DND-41 (cell line): ENCODE data around the gene GAB4.

Source experiments
- ATAC-seq: fragments of 200-7000 bp; cut with Tn5 transposase; 3 replicates; pipeline ENCODE4 v1.9.1; 2021; ENCODE audit warnings: low read depth; ENCODE audit not compliant: insufficient read depth
- DNase-seq: peaks from one replicate; pipeline ENCODE4 v3.0.0-alpha.2; 2020
- H2AFZ ChIP-seq: 2 replicates; pipeline ENCODE4 v1.6.0; 2012; ENCODE audit warnings: low read depth, low read length
- H3K27ac ChIP-seq: 2 replicates; pipeline ENCODE4 v1.5.1; 2012; ENCODE audit warnings: low read length, inconsistent platforms
- H3K27me3 ChIP-seq: fragments of 200-600 bp; sonication (generic); 2 replicates; pipeline ENCODE4 v1.6.0; 2012; ENCODE audit warnings: low read length, mild to moderate bottlenecking, inconsistent platforms; ENCODE audit not compliant: insufficient read depth, poor library complexity
- H3K36me3 ChIP-seq: 2 replicates; pipeline ENCODE4 v1.5.1; 2012; ENCODE audit warnings: low read length, inconsistent platforms; ENCODE audit not compliant: insufficient read depth
- H3K4me1 ChIP-seq: 2 replicates; pipeline ENCODE4 v1.5.1; 2012; ENCODE audit warnings: mild to moderate bottlenecking, low read length; ENCODE audit not compliant: insufficient read depth
- H3K4me2 ChIP-seq: 2 replicates; pipeline ENCODE4 v1.6.0; 2012; ENCODE audit warnings: mild to moderate bottlenecking, moderate library complexity, low read length, inconsistent platforms; ENCODE audit not compliant: insufficient read depth
- H3K4me3 ChIP-seq, 2 experiments: fragments of 200-600 bp in 1 of 2; shearing (Covaris generic) in 1 of 2; 2 replicates each; pipeline ENCODE4 v1.5.1; 2012 to 2016; ENCODE audit warnings: inconsistent platforms in 2 of 2, low read length in 2 of 2, mild to moderate bottlenecking in 2 of 2, low read depth in 1 of 2, moderate library complexity in 1 of 2
- H3K79me2 ChIP-seq: 2 replicates; pipeline ENCODE4 v1.6.0; 2012; ENCODE audit warnings: low read length, inconsistent platforms; ENCODE audit not compliant: insufficient read depth
- H3K9ac ChIP-seq: 2 replicates; pipeline ENCODE4 v1.6.0; 2012; ENCODE audit warnings: low read depth, mild to moderate bottlenecking, inconsistent platforms, low read length, moderate library complexity
- H3K9me3 ChIP-seq: 2 replicates; pipeline ENCODE4 v1.5.1; 2012; ENCODE audit warnings: low read length, moderate library complexity, mild to moderate bottlenecking, inconsistent platforms; ENCODE audit not compliant: insufficient read depth, severe bottlenecking
- H4K20me1 ChIP-seq: 2 replicates; pipeline ENCODE4 v1.6.0; 2012; ENCODE audit warnings: low read length; ENCODE audit not compliant: insufficient read depth
- EZH2 ChIP-seq: IDR thresholded peaks from 3 replicates; pipeline ENCODE4 v1.6.1; 2012; ENCODE audit warnings: borderline replicate concordance, low read depth, mild to moderate bottlenecking, moderate library complexity, low read length, inconsistent platforms; ENCODE audit not compliant: severe bottlenecking
- TF ChIP-seq, protein P1 (sequence below): IDR thresholded peaks from 2 replicates; pipeline ENCODE4 v1.5.1; 2012; ENCODE audit warnings: borderline replicate concordance, low read length, moderate library complexity, mild to moderate bottlenecking; ENCODE audit not compliant: poor library complexity, severe bottlenecking; ENCODE audit errors: extremely low read depth

Gene GAB4

DNA sequence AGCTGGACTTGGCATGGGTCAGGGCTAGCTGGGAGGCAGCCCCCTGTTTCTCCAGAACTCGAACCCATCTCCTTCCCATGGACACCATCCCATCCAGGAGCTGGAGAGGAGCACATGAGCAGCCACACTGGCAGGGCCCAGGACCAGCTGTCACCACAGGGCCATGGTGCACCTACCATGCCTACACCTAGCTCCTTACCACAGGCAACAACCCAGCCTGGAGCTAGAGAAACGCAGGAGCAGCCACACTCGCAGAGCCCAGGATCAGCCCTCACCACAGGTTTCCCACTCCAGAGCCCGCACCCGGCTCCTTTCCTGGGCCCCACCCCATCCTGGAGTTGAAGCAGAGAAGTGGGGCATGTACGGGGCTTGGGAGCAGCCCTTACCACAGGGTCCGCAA, 50.2 kb downstream of the GAB4 start:
- DNase-seq (no peak), ATAC-seq (no peak)
- H3K4me2 ChIP-seq = no peak overlapping the region
- H3K4me3 ChIP-seq = no peak overlapping the region
- TF ChIP-seq, protein P1, sequence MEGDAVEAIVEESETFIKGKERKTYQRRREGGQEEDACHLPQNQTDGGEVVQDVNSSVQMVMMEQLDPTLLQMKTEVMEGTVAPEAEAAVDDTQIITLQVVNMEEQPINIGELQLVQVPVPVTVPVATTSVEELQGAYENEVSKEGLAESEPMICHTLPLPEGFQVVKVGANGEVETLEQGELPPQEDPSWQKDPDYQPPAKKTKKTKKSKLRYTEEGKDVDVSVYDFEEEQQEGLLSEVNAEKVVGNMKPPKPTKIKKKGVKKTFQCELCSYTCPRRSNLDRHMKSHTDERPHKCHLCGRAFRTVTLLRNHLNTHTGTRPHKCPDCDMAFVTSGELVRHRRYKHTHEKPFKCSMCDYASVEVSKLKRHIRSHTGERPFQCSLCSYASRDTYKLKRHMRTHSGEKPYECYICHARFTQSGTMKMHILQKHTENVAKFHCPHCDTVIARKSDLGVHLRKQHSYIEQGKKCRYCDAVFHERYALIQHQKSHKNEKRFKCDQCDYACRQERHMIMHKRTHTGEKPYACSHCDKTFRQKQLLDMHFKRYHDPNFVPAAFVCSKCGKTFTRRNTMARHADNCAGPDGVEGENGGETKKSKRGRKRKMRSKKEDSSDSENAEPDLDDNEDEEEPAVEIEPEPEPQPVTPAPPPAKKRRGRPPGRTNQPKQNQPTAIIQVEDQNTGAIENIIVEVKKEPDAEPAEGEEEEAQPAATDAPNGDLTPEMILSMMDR = no peak
- TF ChIP-seq EZH2 = no peak
- H3K79me2 ChIP-seq = no peaks in the 10 kb centered on the region
- no peaks in the 10 kb centered on the region for H3K36me3 ChIP-seq
- no peaks in the 10 kb centered on the region for H4K20me1 ChIP-seq
- no peaks in the 10 kb centered on the region for H3K27me3 ChIP-seq
- H3K9me3 ChIP-seq = no peaks in the 10 kb centered on the region
- H3K27ac ChIP-seq = no peak overlapping the region
- no peak overlapping the region for H2AFZ ChIP-seq
- no peaks in the 10 kb centered on the region for H3K4me1 ChIP-seq
- H3K9ac ChIP-seq = no peak overlapping the region

GRCh38 chr22:16956290-16956689, 51.7 kb downstream of the GAB4 start:
- Histone ChIP-seq H3K4me1 (no peaks in the 10 kb centered on the region), H3K27me3 (no peaks in the 10 kb centered on the region), H3K9me3 (no peaks in the 10 kb centered on the region), H3K79me2 (no peaks in the 10 kb centered on the region), H3K4me2 (no peak overlapping the region), H3K9ac (no peak overlapping the region), H3K36me3 (no peaks in the 10 kb centered on the region), H2AFZ (no peak overlapping the region), H4K20me1 (no peaks in the 10 kb centered on the region), H3K4me3 (no peak overlapping the region), H3K27ac (no peak overlapping the region)
- ATAC-seq (no peak), DNase-seq (no peak)
- TF ChIP-seq, protein P1 = no peak
- no peak for TF ChIP-seq EZH2

DNA sequence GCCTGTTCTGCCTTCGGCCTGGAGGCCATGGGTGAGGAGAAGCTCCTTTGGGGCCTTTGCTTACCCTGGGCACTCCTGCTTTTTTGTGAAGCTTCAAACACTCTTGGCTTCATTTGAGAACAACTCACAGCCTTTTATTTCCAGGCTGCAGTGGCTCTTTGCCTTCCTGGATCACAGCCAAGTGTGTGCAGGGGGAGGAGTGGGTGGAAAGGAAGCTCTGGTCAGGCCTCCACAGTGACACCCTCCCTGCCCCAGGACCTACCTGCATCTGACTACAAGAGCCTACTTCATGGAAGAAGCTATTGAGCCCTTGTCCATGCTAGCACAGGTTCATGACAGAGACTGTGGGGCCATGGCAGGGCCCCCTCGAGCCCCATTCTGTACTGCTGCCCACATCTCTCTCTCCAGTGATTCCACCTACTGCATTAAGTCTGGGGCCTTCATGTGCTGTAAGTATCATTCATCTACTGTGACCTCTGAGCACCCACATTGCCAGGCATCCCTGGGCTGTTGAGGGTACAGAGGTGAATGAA, 52.3 kb downstream of the GAB4 start:
- H3K27me3 ChIP-seq = no peaks in the 10 kb centered on the region
- no peaks in the 10 kb centered on the region for H3K9me3 ChIP-seq
- H3K4me2 ChIP-seq = no peak overlapping the region
- no peak overlapping the region for H2AFZ ChIP-seq
- no peaks in the 10 kb centered on the region for H3K79me2 ChIP-seq
- no peak overlapping the region for H3K4me3 ChIP-seq
- no peak overlapping the region for H3K27ac ChIP-seq
- TF ChIP-seq, protein P1 = no peak
- no peak for TF ChIP-seq EZH2
- no peaks in the 10 kb centered on the region for H3K4me1 ChIP-seq
- ATAC-seq (no peak), DNase-seq (no peak)
- no peaks in the 10 kb centered on the region for H3K36me3 ChIP-seq
- H4K20me1 ChIP-seq = no peaks in the 10 kb centered on the region
- H3K9ac ChIP-seq = no peak overlapping the region

GRCh38 chr22:16955081-16955480, 52.9 kb downstream of the GAB4 start:
- H3K27ac ChIP-seq = no peak overlapping the region
- H3K36me3 ChIP-seq = no peaks in the 10 kb centered on the region
- no peaks in the 10 kb centered on the region for H4K20me1 ChIP-seq
- no peaks in the 10 kb centered on the region for H3K9me3 ChIP-seq
- DNase-seq (no peak), ATAC-seq (no peak)
- no peaks in the 10 kb centered on the region for H3K79me2 ChIP-seq
- no peak overlapping the region for H2AFZ ChIP-seq
- H3K9ac ChIP-seq = no peak overlapping the region
- no peaks in the 10 kb centered on the region for H3K4me1 ChIP-seq
- H3K27me3 ChIP-seq = no peaks in the 10 kb centered on the region
- no peak overlapping the region for H3K4me3 ChIP-seq
- TF ChIP-seq, protein P1 = no peak
- TF ChIP-seq EZH2 = no peak
- no peak overlapping the region for H3K4me2 ChIP-seq
